ENCODE data around the gene PALM.

DNA sequence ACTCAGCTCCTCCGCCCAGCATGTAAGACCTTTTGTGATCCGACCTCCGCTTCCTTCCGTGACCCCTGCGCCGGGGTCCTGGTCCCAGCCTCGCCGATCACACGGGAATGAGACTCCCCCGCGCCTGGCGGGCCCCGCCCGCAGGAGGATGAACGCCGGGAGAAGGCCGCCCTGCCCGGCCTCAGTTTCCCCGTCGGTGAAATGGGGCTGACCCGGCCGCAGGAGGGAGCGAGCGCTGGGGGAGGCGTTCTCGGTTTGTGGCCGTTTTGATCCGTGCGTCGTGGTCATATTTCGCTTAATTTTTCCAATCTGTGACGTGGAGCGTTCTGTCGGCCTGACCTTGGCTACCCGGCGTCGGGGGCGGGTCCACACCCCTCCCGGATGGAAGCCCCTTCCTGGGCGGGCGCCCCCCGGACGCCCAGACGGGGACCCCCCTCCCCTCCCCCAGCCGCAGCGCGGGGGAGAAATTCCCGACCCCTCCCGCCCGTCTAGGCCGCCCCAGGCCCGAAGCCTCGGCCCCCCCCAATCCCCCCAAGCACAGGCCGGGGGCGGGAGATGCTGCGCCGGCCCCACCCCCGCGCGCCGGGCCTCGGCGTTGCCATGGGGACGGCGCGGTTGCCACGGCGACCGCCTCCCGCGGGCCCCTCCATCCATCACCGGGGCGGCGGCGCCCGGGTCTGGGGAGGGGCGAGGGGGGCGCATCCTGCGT, 11.1 kb downstream of the PALM start:
- no peak for TF ChIP-seq POLR2AphosphoS5 (IDR thresholded peaks at IDR 0.05; ENCODE audit: low read depth, low read length)
- TF ChIP-seq CTCF (IDR thresholded peaks at IDR 0.05 in 2 of 3, conservative IDR thresholded peaks at IDR 0.05 in 1 of 3; ENCODE audit: borderline replicate concordance in 1 of 3, insufficient read depth in 1 of 3, low read depth in 2 of 3, low read length in 2 of 3), result no peak
- TF ChIP-seq, protein P1, sequence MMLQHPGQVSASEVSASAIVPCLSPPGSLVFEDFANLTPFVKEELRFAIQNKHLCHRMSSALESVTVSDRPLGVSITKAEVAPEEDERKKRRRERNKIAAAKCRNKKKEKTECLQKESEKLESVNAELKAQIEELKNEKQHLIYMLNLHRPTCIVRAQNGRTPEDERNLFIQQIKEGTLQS (IDR thresholded peaks at IDR 0.05), result no peak
- no peak for TF ChIP-seq CEBPB (IDR thresholded peaks at IDR 0.05; ENCODE audit: low read depth)
- TF ChIP-seq SP1 (IDR thresholded peaks at IDR 0.05; ENCODE audit: low read depth), result no peak
- no peak for TF ChIP-seq ZBTB33 (IDR thresholded peaks at IDR 0.05; ENCODE audit: extremely low read depth, insufficient replicate concordance, low read length)
- no peak for TF ChIP-seq POLR2A (IDR thresholded peaks at IDR 0.05; ENCODE audit: borderline replicate concordance, extremely low read depth, insufficient read depth, insufficient read length)
